IPS-20b (cell line): ENCODE data around the gene DDIT3.

Experiments
- H3K27ac ChIP-seq: one replicate; pipeline ENCODE4 v1.5.1; 2013; ENCODE audit warnings: low read length
- H3K27me3 ChIP-seq: 2 replicates; pipeline ENCODE4 v1.6.1; 2013; ENCODE audit warnings: mild to moderate bottlenecking, low read length, inconsistent platforms; ENCODE audit not compliant: insufficient read depth
- H3K36me3 ChIP-seq: 2 replicates; pipeline ENCODE4 v1.6.1; 2013; ENCODE audit warnings: low read depth, mild to moderate bottlenecking, inconsistent platforms, low read length, moderate library complexity; ENCODE audit not compliant: insufficient read depth
- H3K4me1 ChIP-seq: 2 replicates; pipeline ENCODE4 v1.6.1; 2013; ENCODE audit warnings: mild to moderate bottlenecking, control low read depth, inconsistent platforms, low read length, moderate library complexity; ENCODE audit not compliant: insufficient read depth
- H3K4me3 ChIP-seq: 2 replicates; pipeline ENCODE4 v1.5.1; 2013; ENCODE audit warnings: mild to moderate bottlenecking, low read length, inconsistent platforms
- H3K9ac ChIP-seq: 2 replicates; pipeline ENCODE4 v1.6.1; 2013; ENCODE audit warnings: low read depth, mild to moderate bottlenecking, inconsistent platforms, low read length, moderate library complexity
- H3K9me3 ChIP-seq: 2 replicates; pipeline ENCODE4 v1.6.1; 2013; ENCODE audit warnings: mild to moderate bottlenecking, low read depth, low read length, inconsistent platforms; ENCODE audit not compliant: insufficient read depth

The DDIT3 gene

GRCh38 chr12:57546438-57547287, 26.3 kb upstream of the DDIT3 start, which contains the start of gene DCTN2:
DCTN2 (minus strand) TSS chr12:57547192; CDS start chr12:57547063, 129 bp downstream.
- peaks cover 31% of the 10 kb centered on the region for H3K27me3 ChIP-seq
- H3K36me3 ChIP-seq: peaks cover 14% of the 10 kb centered on the region; the same call in 1 of the 2 replicates
- peaks cover 18% of the 10 kb centered on the region for H3K4me1 ChIP-seq
- no peaks in the 10 kb centered on the region for H3K9me3 ChIP-seq
- peak within 1 kb of the TSS; percentile 86 for H3K27ac ChIP-seq
- peak within 1 kb of the TSS; percentile 95 for H3K9ac ChIP-seq
- H3K4me3 ChIP-seq: peak within 1 kb of the TSS; percentile 97

DNA sequence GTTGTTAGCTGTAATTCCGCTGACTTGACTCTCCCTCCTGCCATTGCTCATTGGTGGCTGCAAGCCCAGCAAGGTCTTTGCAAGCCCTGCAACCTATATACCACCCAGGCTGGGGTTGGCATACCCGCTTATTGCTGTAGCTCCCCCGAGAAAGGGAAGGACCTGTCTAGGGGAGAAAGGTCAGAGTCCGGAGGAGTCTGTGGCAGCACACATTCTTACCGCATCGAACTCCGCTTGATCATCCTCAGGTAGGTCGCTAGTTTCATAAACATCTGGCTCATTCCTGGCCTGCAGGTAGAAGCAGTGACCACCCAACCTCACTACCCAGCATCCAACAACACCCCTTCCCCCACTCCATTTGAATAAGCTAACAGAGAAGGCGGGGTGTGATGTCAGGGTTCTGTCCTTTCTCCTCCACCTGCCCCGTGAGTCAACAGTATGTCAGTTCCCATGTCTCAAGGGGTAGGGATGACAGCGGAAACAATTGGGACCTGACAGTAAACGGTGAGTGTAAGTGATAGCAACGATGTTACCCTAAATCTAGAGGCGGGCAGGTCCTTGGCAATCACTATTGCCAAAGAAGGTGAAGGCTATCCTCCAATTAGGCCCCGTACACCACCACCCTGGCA, 25.6 kb upstream of the DDIT3 start:
- H3K4me3 ChIP-seq: peak overlapping the region; percentile 97
- peak overlapping the region; percentile 86 for H3K27ac ChIP-seq
- peaks cover 31% of the 10 kb centered on the region for H3K27me3 ChIP-seq
- peaks cover 14% of the 10 kb centered on the region for H3K4me1 ChIP-seq
- no peaks in the 10 kb centered on the region for H3K9me3 ChIP-seq
- H3K36me3 ChIP-seq: peaks cover 22% of the 10 kb centered on the region; the same call in 1 of the 2 replicates
- peak overlapping the region; percentile 95 for H3K9ac ChIP-seq

GRCh38 chr12:57543581-57543980, 23.3 kb upstream of the DDIT3 start:
- H3K4me3 ChIP-seq: no peak overlapping the region
- H3K4me1 ChIP-seq: peaks cover 9% of the 10 kb centered on the region
- H3K27ac ChIP-seq: no peak overlapping the region
- no peak overlapping the region for H3K9ac ChIP-seq
- H3K9me3 ChIP-seq: no peaks in the 10 kb centered on the region
- peaks cover 14% of the 10 kb centered on the region for H3K27me3 ChIP-seq
- peaks cover 32% of the 10 kb centered on the region for H3K36me3 ChIP-seq

- H3K27me3 ChIP-seq: no peaks in the 10 kb centered on the region
- H3K36me3 ChIP-seq: peaks cover 44% of the 10 kb centered on the region
- H3K9me3 ChIP-seq: no peaks in the 10 kb centered on the region
- H3K27ac ChIP-seq: no peak overlapping the region
- no peak overlapping the region for H3K4me3 ChIP-seq
- peaks cover 9% of the 10 kb centered on the region for H3K4me1 ChIP-seq
- H3K9ac ChIP-seq: no peak overlapping the region; the same call in 1 of the 2 replicates
Observed at GRCh38 chr12:57541717-57542116, 21.4 kb upstream of the DDIT3 start.

- peaks cover 10% of the 10 kb centered on the region for H3K4me1 ChIP-seq
- no peaks in the 10 kb centered on the region for H3K27me3 ChIP-seq
- no peaks in the 10 kb centered on the region for H3K9me3 ChIP-seq
- no peak overlapping the region for H3K4me3 ChIP-seq
- H3K27ac ChIP-seq: no peak overlapping the region
- peaks cover 45% of the 10 kb centered on the region for H3K36me3 ChIP-seq
- no peak overlapping the region for H3K9ac ChIP-seq
Observed at GRCh38 chr12:57541001-57541400, 20.7 kb upstream of the DDIT3 start.

DNA sequence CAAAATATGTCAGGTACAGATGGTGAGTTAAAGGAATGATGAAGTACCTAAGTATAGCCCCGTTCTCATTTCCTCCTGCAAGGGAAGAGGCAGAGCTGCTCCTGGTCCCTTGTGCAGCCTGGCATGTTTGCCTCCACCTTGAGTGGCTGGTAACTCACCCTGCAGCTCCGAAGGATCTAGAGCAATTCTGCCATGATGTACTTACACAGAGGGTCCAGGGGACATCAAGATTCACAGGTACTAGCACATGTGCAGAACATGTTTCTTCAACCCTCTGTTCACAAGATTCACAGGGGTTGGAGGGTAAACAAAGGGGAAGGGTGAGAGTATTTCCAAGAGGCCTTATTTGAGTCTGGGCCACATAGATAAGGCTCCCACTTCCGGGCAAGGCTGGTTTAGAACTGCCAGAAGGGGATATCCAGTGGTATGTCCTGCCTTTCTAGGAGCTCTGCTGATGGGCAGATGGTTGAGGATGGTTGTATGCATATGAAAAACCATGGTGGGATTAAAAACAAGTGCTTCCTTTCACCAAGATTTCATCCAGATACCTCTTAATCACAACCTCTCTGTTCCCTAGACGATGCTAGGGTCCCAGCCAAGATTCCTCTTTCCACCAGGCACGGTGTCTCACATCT, 18.9 kb upstream of the DDIT3 start:
- no peaks in the 10 kb centered on the region for H3K9me3 ChIP-seq
- H3K4me3 ChIP-seq: no peak overlapping the region
- peaks cover 53% of the 10 kb centered on the region for H3K36me3 ChIP-seq
- H3K27me3 ChIP-seq: no peaks in the 10 kb centered on the region
- H3K27ac ChIP-seq: no peak overlapping the region
- no peak overlapping the region for H3K9ac ChIP-seq
- H3K4me1 ChIP-seq: 0 out of 2 replicates have a peak, but pooled peaks cover 5% of the 10 kb centered on the region

DNA sequence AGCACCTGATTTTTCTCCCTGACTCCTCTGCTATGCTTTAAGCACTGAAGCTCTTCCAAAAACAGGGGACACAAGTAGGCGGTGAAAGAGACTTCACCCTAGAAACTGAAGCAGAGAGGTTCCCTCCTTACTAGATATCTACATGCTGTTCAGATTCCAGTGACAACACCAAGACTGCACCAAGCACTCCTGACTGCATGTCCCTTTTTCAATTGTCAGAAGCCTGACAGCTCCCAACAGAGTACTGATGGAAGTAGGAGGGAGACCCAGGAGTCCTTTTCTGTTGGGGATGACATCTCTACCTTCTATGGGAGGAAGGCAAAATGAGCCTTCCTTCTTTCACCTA, 16.3 kb upstream of the DDIT3 start:
- Histone ChIP-seq H3K27ac (no peak overlapping the region), H3K4me3 (no peak overlapping the region), H3K27me3 (no peaks in the 10 kb centered on the region), H3K36me3 (peaks cover 73% of the 10 kb centered on the region), H3K4me1 (0 out of 2 replicates have a peak, but pooled peaks cover 5% of the 10 kb centered on the region), H3K9ac (0 out of 2 replicates have a peak overlapping the region, but pooled peaks have one; percentile 18), H3K9me3 (no peaks in the 10 kb centered on the region)

GRCh38 chr12:57535764-57536596, 15.7 kb upstream of the DDIT3 start:
- H3K27ac ChIP-seq: no peak overlapping the region
- H3K27me3 ChIP-seq: no peaks in the 10 kb centered on the region
- 0 out of 2 replicates have a peak, but pooled peaks cover 5% of the 10 kb centered on the region for H3K4me1 ChIP-seq
- H3K9ac ChIP-seq: 0 out of 2 replicates have a peak overlapping the region, but pooled peaks have one; percentile 18
- H3K36me3 ChIP-seq: peaks cover 72% of the 10 kb centered on the region
- H3K9me3 ChIP-seq: no peaks in the 10 kb centered on the region
- no peak overlapping the region for H3K4me3 ChIP-seq

GRCh38 chr12:57534991-57535543, 14.8 kb upstream of the DDIT3 start:
- Histone ChIP-seq H3K9ac (no peak overlapping the region), H3K36me3 (peaks cover 80% of the 10 kb centered on the region), H3K9me3 (no peaks in the 10 kb centered on the region), H3K4me3 (no peak overlapping the region), H3K27ac (no peak overlapping the region), H3K4me1 (0 out of 2 replicates have a peak, but pooled peaks cover 5% of the 10 kb centered on the region), H3K27me3 (no peaks in the 10 kb centered on the region)

GRCh38 chr12:57534250-57534649, 13.9 kb upstream of the DDIT3 start:
- H3K36me3 ChIP-seq: peaks cover 84% of the 10 kb centered on the region
- no peak overlapping the region for H3K27ac ChIP-seq
- no peaks in the 10 kb centered on the region for H3K9me3 ChIP-seq
- no peaks in the 10 kb centered on the region for H3K27me3 ChIP-seq
- 0 out of 2 replicates have a peak, but pooled peaks cover 5% of the 10 kb centered on the region for H3K4me1 ChIP-seq
- no peak overlapping the region for H3K4me3 ChIP-seq
- H3K9ac ChIP-seq: no peak overlapping the region

DNA sequence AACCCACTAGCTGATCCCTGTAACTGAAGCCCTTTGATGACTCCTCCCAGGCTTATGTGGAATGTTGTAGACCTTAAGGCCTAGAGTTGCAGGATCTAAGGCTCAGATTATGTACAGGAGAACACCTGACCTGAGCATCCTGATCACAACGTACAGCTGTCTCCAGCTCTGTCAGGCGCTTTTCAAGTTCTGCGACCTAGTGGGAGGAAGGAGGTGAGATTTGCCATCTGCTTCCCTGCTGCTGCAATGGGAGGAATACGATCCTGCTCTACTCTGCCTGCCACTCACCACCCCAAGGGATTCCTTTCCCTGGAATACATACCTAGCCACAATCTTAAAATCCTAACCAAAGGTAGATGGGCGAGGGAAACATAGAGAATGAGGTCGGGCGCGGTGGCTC, 12.8 kb upstream of the DDIT3 start:
- H3K9me3 ChIP-seq: no peaks in the 10 kb centered on the region
- peaks cover 82% of the 10 kb centered on the region for H3K36me3 ChIP-seq
- no peak overlapping the region for H3K4me3 ChIP-seq
- 0 out of 2 replicates have a peak, but pooled peaks cover 5% of the 10 kb centered on the region for H3K4me1 ChIP-seq
- H3K27me3 ChIP-seq: no peaks in the 10 kb centered on the region
- H3K9ac ChIP-seq: no peak overlapping the region
- H3K27ac ChIP-seq: no peak overlapping the region
